Fibroblast of the conjunctiva (primary cell): Measurements from ENCODE around the gene NKPD1.
A peak's percentile ranks its signal among the peaks of the same experiment; 100 is the strongest.
"Not testable (repeated sequence)": the region's sequence is repeated elsewhere in the genome, so short reads cannot be mapped to it uniquely, and the experiment has no call there.

Experiments
- DNase-seq: peaks from one replicate; pipeline ENCODE4 v3.0.0-alpha.2; 2010; ENCODE audit warnings: low read depth

The NKPD1 gene

GRCh38 chr19:45139286-45140143 is 21.3 kb downstream of the NKPD1 start:
- no peak for DNase-seq

DNA sequence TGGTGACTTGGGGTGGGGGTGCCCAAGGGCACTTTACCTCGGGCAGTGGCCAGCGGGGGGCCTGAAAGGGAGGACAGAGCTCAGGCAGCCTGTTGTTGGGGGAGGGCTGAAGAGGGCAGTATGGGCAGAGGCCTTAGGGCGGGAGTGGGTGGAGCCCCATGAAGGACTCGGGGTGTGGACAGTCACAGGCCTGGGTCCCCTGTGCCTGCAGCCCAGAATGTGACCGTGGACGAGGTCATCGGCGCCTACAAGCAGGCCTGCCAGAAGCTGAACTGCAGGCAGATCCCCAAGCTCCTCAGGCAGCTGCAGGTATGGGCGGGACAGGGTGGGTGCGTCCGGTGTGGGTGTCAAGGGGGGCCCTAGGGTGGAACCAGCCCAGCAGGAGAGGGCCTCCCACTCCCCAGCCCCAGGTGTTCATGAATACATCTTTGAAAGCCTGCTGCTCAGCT is 22.5 kb downstream of the NKPD1 start:
- no peak for DNase-seq

DNA sequence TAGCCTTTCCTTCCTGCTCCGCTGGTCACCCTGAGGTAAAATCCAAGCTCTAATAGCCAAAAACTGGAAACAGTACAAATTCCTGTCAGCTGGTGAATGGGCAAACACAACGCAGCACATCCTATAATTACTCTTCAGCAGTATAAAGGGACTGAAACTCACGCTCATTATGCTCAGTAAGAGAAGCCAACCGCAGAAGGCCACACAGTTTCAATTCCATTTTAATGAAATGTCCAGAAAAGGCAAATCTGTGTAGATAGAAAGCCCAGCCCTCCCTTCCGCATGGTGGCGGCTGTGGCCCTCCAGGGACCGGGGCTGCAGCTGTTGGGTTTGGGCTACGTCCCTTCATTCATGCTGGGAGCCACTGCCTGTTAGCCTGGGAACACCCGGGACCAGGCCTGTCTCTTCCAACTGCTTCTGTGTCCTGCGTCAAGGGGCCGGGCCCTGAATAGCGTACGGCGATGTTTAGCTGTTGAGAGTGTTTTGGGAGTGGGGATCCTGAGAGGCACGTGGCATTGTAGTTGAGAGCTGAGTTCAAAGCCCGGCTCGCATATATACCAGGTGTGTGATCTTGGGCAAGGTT is 23.5 kb downstream of the NKPD1 start:
- DNase-seq, result no peak

DNA sequence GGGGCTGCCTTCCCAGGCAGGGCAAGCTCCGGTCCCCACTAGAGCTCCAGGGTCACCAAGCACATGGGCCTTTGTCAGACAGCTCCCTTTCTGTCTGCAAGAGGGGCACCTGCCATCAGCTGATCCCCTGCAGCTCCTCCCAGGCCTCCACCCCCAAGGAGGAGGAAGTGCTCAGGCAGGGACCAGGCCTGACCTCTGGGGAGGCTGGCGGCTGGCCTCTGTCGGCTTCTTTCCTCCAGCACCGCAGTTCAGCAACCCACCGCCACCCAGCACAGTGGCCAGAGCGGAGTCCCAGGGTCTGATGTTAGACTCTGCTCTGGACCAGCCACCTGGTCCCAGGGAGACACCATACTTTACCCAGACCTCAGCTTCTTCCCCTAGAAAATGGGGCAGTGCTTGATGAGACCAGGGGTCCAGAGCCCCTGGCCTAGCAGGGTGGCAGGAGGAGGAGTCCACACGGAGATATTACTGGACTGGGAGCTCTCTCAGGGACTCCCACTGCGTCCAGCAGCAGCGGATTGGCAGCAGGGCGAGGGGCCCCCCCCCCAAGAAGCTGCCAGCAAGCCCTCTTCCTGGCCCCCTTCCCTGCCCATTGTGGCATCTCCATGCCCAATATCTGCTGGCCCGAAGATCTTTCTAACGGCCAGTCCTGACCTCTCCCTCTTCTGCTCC is 24.1 kb downstream of the NKPD1 start:
- no peak for DNase-seq

DNA sequence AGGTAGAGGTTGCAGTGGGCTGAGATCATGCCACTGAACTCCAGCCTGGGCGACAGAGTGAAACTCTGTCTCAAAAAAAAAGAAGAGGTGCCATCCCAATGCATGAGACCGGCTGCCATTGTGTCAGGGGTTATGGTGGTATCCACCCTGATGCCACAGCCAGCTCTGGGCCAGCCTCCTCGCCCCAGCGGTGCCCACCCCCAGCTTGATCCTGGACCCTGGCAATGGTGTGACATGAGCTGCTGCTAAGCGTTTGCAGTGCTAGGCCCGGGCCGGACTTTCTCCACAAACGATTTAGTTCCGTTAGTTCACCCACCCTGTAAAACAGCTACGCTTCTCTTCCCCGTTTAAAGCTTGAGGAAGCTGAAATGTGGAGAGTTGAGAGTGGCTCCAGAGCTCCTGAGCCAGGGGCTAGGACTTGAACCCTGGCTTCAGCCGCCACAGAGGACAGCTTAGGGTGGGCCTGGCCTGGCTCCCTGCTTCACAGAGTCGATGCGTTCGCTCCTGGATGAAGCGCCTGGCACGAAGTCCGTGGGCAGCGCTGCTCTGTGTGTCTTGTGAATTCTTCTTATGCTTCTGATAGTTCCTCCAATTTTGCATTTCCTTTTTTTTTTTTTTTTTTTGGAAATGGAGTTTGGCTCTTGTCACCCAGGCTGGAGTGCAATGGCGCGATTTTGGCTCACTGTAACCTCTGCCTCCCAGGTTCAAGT is 25.5 kb downstream of the NKPD1 start:
- DNase-seq, result no peak

DNA sequence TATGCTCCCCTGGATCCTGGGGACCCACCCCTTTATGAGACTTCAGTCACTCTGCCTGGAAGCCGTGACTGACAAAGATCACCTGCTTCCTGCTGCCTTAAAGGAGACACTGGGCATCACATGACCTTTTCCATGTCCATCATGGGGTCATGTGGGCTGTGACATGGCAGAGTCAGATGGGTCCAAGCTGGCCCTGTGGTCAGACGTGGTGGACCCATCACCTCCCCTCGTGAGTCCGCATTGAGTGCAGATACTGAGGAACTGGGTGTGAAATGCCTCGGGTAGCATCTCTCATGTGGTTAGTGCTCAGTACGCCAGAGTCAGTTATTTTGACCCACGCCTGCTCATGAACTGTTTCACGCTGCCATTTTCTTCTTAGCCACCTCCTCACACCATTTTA is 27.1 kb downstream of the NKPD1 start:
- DNase-seq, result no peak

DNA sequence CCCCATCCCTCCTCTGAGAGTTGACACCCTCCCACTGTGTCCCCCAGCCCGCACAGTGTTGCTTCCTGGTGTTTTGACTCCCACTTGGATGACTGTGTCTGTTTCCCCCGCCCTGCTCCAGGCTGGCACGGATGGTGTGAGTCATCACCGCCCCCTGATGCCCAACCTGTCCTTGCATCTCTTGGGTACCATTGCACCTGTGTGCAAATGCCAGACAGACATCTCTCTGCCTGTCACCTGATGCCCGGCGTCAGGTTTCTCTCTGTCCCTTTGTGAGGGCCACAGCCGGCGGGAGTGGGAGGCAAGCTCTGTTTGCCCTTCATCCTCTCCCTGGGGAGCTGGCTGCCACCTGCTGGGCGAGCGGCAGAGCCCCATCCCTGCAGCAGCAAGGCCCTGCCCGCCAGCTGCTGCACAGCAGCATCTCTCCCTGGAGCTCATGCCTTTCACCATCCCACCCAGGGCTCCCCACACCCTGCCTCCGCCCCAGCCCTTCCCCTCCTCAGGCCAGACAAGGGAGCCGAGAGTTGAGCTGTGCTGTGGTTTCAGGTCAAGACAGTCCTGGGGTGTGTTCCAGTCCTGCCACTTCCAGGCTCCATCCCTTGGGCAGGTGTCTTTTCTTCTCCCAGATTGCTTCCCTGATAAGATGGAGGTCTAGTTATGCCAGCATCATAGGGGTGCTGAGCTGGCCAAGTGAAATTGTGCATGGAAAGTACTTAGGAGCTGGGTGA is 29.7 kb downstream of the NKPD1 start:
- no peak for DNase-seq

GRCh38 chr19:45130236-45130635 is 30.5 kb downstream of the NKPD1 start:
- DNase-seq, result no peak

DNA sequence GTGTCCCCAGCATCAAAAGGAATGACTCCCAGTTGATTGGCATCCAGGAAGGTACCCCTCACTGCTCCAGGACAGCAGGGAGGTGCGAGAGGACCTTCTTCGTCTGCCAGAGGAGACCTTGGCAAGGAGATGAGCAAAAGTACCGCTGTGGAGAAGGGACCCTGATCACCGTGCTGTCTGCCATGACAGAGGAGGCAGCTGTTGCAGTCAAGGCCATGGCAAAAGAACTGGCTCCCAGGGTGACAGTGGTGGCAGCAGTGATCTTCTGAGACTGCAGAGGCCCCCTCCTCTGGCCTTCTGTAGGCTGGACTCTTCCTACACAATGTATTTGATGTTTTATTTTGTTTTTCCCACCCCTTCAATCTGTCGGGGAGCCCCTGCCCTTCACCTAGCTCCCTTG is 32.0 kb downstream of the NKPD1 start:
- no peak for DNase-seq

DNA sequence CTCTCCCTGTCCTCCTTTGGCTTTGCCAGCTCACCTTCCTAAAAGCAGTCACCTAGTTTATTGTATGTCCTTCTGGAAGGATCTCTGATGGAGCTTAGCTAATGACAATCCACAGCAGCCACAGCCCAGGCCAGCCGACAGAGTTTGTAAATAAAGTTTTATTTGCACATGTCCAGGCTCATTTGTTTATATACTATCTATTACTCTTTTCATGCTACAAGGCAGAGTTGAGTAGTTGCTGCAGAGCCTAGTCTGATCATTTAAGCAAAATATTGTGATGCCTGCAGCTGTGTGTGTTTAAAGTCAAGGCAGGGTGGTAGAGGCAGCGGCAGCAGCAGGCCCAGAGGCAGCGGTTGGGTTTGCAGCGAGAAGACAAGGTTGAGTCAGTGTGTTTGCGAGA is 32.6 kb downstream of the NKPD1 start:
- DNase-seq, result no peak

DNA sequence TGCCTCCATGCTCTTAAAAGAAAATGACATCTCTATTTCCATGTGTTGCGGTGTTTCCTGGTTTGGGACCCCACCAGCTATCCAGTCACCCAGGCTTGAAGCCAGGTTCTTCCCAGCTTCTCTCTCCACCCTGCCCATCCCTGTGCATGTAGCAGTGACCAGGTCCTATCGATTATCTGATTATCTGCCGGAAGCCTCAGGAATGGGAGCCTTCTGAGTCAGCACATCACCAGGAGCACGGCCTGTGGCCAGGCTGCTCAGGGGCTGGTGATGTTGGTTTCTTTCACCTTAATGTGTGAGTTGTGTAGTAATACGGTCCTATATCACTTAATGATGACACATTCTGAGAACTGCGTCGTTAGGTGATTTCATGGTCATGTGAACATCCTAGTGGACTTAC is 34.1 kb downstream of the NKPD1 start:
- no peak for DNase-seq

DNA sequence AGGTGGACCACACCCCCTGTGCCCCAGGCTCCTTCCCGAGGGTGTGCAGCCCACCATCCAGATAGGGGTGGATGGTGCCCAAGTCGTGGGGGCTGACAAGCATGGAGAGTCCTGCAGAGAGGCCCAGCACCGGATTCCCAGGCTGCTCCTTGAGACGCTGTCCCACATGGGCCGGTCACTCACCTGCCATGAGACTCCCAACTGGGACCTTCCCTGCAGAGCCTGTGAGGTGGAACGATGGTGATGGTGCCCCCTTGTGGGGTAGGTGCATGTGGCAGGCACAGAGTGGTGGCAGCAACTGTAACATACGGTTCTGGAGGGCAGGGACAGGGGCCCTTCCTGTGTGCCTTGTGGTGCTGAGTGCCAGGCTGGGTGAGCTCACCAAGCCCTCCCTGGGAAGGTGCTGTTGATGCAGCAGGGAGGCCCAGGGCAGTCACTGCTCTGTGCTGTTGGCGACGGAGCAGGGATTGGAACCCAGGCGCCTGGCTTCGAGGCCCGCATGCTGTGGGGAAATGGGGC is 34.7 kb downstream of the NKPD1 start:
- DNase-seq, result peak; percentile 10

GRCh38 chr19:45125360-45125759 is 35.4 kb downstream of the NKPD1 start:
- no peak for DNase-seq

GRCh38 chr19:45124021-45124420 is 36.8 kb downstream of the NKPD1 start:
- DNase-seq, result no peak

- DNase-seq, result peak; percentile 22
Observed at GRCh38 chr19:45123440-45123850, 37.3 kb downstream of the NKPD1 start.

- no peak for DNase-seq
Observed at GRCh38 chr19:45122832-45123231, 38.0 kb downstream of the NKPD1 start.

DNA sequence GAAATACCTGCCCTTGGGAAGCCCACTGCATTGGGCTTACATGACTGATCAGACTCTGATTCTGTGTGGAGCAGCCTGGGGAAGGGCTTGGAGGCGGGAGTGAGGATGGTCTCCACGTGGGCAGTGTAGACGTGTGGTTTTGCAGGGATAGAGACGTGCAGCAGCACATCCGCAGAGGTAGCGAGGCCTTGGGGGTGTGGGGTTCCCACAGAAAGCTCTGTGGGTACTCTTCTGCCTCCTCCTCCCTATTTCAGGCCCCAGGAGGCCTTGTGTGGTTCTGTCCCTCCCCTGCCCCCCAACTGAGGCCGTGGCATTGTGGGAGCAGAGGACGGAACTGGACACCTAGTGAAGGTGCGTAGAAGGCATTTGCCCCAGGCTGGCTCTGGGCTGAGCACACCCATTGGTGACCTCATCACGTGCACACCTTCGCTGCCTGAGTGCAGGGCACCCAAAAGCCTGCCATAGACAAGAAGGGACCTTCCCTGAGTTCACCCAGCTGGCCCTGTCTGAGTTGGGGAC is 38.9 kb downstream of the NKPD1 start:
- DNase-seq, result no peak

- DNase-seq, result no peak
Observed at GRCh38 chr19:45119582-45119981, 41.2 kb downstream of the NKPD1 start.

GRCh38 chr19:45118591-45119355 is 42.0 kb downstream of the NKPD1 start:
- DNase-seq, result not testable (repeated sequence)

- DNase-seq, result no peak
Observed at GRCh38 chr19:45118106-45118505, 42.7 kb downstream of the NKPD1 start.

DNA sequence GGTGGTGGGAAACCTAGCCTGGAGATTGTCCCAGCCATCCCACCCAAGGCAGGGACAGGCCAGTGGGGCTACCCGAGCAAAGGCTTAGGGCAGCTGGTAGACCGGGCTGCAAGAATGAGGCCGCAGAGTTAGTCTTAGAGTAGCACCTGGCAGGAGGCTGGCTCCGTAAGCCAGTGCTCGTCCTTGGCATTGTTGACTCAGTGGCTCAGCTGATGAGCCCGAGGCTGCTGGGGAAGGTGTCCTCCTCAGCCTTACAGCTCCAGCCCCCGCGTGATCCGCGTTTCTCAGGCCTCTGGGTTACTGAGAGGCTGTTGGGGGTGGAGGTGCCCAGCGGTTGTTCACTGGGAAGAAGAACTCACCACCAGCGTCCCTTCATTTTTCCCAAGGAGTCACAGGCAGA is 43.1 kb downstream of the NKPD1 start:
- no peak for DNase-seq
